HG03108 (cell line): Measurements from ENCODE around the gene MX2.
A peak's percentile ranks its signal among the peaks of the same experiment; 100 is the strongest.
"Not testable (repeated sequence)": the region's sequence is repeated elsewhere in the genome, so short reads cannot be mapped to it uniquely, and the experiment has no call there.

Experiments used
- ATAC-seq: cut with Tn5 transposase; IDR thresholded peaks from one replicate; pipeline ENCODE4 v1.9.1; 2021; ENCODE audit warnings: moderate library complexity; ENCODE audit not compliant: unreplicated experiment

The MX2 gene, protein sequence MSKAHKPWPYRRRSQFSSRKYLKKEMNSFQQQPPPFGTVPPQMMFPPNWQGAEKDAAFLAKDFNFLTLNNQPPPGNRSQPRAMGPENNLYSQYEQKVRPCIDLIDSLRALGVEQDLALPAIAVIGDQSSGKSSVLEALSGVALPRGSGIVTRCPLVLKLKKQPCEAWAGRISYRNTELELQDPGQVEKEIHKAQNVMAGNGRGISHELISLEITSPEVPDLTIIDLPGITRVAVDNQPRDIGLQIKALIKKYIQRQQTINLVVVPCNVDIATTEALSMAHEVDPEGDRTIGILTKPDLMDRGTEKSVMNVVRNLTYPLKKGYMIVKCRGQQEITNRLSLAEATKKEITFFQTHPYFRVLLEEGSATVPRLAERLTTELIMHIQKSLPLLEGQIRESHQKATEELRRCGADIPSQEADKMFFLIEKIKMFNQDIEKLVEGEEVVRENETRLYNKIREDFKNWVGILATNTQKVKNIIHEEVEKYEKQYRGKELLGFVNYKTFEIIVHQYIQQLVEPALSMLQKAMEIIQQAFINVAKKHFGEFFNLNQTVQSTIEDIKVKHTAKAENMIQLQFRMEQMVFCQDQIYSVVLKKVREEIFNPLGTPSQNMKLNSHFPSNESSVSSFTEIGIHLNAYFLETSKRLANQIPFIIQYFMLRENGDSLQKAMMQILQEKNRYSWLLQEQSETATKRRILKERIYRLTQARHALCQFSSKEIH

DNA sequence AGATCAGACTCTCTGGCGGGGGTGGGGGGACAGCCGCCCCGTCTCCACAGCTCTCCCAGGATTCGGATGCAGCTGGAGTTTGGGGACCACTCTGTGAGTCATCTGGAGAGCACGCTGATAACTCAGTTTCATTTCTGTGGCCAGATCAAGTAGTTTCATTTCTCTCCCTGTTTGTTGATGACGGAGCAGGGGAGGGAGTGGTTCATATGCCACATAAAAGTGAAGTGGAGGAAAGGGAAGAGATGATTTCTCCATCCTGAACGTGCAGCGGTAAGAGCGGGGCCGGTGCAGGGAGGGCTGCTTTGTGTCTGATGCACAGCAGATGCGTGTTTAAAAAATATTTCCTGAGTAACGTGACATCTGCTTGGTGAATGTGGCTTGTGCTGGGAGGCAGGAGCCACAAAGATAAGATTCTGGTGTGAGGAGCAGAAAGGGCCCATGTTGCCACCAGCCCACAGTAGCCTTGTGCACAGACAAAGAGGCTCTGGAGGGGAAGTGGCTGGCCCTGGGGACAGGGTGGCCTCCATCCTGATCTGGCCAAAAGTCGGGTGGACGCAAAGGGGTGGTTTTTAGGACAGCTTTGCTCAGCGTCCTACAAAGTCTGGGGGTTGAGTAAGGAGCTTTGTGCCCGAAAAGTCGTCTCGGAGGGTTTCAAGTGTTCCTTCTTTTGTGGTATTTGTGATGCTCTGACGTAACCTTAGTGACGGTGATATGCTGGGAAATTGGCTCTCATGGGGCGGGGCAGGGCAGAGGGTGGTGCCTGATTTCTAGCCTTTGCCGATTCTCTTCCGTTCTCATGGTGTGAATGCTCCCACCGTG, at the start of gene MX2:
MX2 (plus strand) TSS at position 242 of the 819 bp plus-strand sequence. CDS start 14,880 bp downstream, outside the sequence.
- peak; percentile 61 for ATAC-seq

- not testable (repeated sequence) for ATAC-seq
Observed at GRCh38 chr21:41313285-41314164, 48.3 kb upstream of the MX2 start.

- no peak for ATAC-seq
Observed at GRCh38 chr21:41315726-41316125, 46.1 kb upstream of the MX2 start.

GRCh38 chr21:41316200-41317062, 45.4 kb upstream of the MX2 start, which contains the start of gene FAM3B:
Gene FAM3B, plus strand, starts transcription at chr21:41316801. Its CDS starts 79 bp downstream, at chr21:41316880.
- no peak for ATAC-seq

DNA sequence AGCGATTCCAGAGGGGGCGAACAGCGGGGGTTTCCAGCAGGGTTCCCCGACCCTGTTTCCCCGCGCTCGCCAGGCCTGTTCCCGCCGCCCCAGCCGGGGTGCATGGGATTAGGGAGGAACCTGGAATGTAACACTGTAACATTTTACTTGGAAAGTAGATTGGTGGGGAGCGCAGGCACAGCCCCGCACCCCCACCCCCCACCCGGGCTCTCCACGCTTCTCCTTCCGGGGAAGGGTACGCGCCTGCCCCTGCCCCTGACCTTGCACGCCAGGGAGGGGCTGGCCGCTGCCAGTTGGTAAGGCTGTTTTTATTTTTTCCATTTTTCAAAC, 44.8 kb upstream of the MX2 start:
- no peak for ATAC-seq

DNA sequence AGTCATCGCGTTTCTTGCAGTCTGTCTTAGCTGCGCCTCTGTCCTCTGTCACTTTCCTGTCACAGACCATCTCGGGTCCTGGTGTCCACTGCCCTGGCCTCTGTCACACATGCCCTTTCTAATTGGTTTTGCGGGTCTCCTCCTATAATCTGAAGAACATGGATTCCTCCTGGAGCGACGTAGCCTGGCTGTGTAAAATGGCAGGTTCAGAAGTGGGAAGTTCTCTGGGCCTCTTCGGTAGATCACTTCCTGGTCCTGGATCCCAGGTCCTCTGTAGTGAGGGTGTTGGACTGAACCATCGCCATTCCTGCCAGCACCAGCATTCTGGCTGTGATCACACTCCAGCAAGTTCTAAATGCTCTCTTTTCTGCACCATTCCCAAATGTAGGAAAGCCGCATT, 44.4 kb upstream of the MX2 start:
- ATAC-seq, result no peak

DNA sequence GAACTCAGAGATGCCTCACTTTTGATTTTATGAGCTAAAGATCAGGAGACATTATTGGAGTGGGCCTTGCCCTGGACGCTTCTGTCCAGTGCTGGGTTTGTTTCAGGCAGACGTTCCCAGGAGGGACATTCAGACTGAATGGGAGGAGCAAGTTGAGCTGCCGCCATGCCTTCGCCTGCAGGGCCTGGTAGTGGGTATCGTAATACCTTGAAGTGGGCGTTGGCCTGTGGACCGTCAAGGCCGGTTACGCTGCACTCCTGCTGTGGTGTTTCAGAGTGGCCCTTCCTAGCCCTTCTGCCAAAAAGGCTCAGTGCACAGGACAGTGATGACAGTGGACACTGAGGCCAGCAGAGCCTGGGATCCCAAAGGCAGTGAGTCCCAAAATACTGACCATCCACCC, 43.6 kb upstream of the MX2 start:
- no peak for ATAC-seq

DNA sequence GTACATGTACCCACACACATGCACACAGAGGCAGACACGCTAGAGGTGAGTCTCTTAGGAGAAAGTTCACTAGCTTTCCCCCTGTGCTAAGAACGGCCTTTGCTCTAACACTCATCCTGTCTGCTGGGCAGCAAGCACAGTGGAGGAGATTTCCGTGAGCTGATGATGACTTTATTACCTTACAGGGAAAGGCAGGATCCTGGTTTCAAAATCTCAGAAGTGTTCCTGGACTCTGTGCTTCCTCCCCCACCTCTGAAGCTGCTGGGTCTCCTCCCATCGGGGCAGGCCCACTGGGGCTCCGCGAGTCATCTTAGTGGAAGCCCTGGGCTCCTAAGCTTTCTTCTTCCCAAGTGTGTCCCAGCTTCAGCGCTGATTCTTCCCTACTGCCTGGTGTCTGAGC, 42.6 kb upstream of the MX2 start:
- no peak for ATAC-seq

GRCh38 chr21:41321211-41321907, 40.5 kb upstream of the MX2 start:
- no peak for ATAC-seq

DNA sequence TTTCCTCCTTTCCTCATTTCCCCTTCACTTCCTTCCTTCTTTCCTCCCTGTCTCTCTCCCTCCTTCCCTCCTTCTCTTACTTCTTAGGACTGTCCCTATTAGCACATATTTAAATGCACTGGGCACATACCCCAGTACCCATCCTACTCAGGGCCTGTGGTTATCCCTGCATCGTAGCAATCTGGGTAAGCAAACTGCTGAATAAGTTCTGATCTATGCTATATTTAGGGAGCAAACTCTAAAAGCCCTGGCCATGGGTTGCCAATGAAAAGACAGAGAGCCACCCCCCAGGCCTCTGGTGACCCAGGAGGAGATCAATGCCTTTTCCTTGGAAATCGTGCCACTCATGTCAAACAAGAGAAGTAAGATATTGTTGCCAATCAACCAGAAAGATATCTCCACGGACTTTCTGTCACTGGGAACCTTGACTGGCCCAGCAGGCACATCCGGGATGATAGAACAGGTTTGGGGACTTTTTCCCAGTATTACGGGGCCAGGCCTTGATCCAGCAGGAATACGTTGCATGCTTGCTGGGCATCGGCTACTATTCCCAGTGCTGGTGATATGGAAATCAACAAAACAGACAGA, 39.8 kb upstream of the MX2 start:
- ATAC-seq, result no peak

DNA sequence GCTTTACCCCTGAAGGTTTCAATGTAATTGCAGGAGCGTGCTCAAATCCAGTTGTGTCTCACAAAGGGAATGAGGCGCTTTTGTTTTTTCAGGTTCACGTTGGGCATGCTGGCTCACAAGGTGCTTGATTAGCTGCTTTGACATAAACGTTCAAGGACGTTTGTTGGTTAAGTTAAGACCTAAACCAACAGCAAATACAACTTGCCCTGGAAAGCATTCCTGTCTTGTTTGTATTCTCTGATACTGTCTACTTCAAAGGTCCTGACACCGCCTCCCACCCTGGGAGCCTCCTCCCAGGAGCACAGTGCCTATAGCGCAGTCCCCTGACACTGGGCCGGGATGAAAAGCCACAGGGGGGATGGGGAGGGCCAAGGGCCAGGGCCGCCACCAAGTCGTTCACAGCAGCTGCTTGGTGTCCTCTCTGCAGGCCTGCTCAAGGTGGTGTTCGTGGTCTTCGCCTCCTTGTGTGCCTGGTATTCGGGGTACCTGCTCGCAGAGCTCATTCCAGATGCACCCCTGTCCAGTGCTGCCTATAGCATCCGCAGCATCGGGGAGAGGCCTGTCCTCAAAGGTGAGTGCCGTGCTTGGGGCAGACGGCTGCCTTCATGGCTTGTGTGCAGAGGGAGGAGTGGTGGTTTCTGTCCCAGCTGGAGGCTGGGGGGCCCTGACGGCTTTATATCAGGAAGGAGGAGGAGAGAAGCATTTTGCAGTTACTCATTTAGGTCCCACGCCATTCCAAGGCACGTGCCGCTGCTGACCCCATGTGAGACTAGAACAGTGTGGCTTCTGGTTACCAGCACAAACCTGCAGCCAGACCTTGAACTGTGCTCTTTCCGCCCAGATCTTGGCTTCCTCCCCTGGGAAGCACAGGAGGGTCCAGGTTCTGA, 39.1 kb upstream of the MX2 start:
- no peak for ATAC-seq

DNA sequence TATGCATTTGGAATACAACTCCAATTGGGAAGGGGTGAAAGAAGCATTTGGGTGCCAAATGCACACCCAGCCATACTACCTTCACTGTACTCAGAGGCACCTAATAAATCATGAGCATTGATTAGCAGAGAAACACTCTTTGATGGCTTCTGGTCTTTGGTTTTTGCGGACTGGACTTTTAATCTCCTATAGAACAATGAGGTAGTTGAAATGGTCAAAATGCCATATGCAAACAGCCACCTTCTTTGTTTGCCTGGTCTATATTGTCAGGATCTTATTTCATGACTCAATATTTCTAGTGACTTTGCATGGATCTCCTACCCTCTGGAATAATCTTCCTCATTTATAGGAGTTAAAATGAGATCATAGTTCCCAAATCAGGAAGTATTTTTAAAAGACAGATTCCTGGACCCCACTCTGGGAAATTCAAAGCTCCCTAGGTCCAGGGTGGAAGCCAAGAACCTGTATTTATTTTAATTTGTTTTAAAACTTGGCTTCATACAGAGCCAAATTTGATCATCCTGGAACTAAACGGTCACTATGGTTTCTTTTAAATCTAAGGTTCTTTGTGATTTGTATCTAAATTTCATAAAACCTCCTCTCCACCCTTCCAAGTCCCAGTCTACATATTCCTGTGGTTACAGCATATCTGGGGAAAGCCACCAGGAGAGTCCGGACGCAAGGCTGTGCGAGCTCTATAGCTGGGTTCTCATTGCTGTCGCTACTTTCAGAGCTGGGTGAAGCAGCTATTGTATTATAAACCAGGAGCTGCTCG, 36.5 kb upstream of the MX2 start:
- no peak for ATAC-seq

GRCh38 chr21:41326414-41327080, 35.3 kb upstream of the MX2 start:
- no peak for ATAC-seq

- no peak for ATAC-seq
Observed at GRCh38 chr21:41327753-41328152, 34.1 kb upstream of the MX2 start.

GRCh38 chr21:41328660-41329607, 32.9 kb upstream of the MX2 start:
- no peak for ATAC-seq
